Hematopoietic multipotent progenitor cell treated with erythropoietin and hydrocortisone succinate and interleukin-3 and kit ligand, for 15 days (in vitro differentiated cells): ENCODE data around the gene PRPF6.
"Not testable (repeated sequence)": the region's sequence is repeated elsewhere in the genome, so short reads cannot be mapped to it uniquely, and the experiment has no call there.

ENCODE experiments used
- DNase-seq: peaks from one replicate; pipeline ENCODE4 v3.0.0-alpha.2; 2015; ENCODE audit warnings: low spot score

The PRPF6 gene

GRCh38 chr20:63973636-63974401 is 7.1 kb upstream of the PRPF6 start:
- DNase-seq, result peak; percentile 74

GRCh38 chr20:63974402-63975200 is 6.3 kb upstream of the PRPF6 start:
- DNase-seq, result no peak

- not testable (repeated sequence) for DNase-seq
These were observed 4.4 kb upstream of the PRPF6 start for GRCh38 chr20:63976511-63976910.

- no peak for DNase-seq
These were observed 3.8 kb upstream of the PRPF6 start for GRCh38 chr20:63976980-63977738.

- DNase-seq, result peak; percentile 31
These were observed 3.1 kb upstream of the PRPF6 start for GRCh38 chr20:63977739-63978276.

GRCh38 chr20:63978319-63979228 is 2.4 kb upstream of the PRPF6 start:
- DNase-seq, result no peak

GRCh38 chr20:63979229-63979556 is 1.7 kb upstream of the PRPF6 start:
- DNase-seq, result no peak

GRCh38 chr20:63979557-63980316 is 1.2 kb upstream of the PRPF6 start, which contains the start of gene SAMD10:
TSS of gene SAMD10 (minus strand) at chr20:63979642. CDS start at chr20:63979467, 175 bp downstream.
- peak; percentile 21 for DNase-seq

GRCh38 chr20:63980317-63980805 is 571 bp upstream of the PRPF6 start:
- peak; percentile 21 for DNase-seq

- DNase-seq, result no peak
These were observed 2.0 kb downstream of the PRPF6 start for GRCh38 chr20:63982937-63983336.

GRCh38 chr20:64000906-64001305 is 20.0 kb downstream of the PRPF6 start:
- no peak for DNase-seq

GRCh38 chr20:64001607-64002011 is 20.7 kb downstream of the PRPF6 start:
- DNase-seq, result no peak

GRCh38 chr20:64003960-64004725 is 23.2 kb downstream of the PRPF6 start:
- no peak for DNase-seq

- DNase-seq, result no peak
These were observed 24.5 kb downstream of the PRPF6 start for GRCh38 chr20:64005394-64005793.

- no peak for DNase-seq
These were observed 25.6 kb downstream of the PRPF6 start for GRCh38 chr20:64006490-64006889.

- no peak for DNase-seq
These were observed 26.0 kb downstream of the PRPF6 start for GRCh38 chr20:64006902-64007301.

GRCh38 chr20:64009811-64010387 is 29.0 kb downstream of the PRPF6 start:
- DNase-seq, result no peak

- DNase-seq, result no peak
These were observed 29.8 kb downstream of the PRPF6 start for GRCh38 chr20:64010711-64011237.

GRCh38 chr20:64011366-64011779 is 30.4 kb downstream of the PRPF6 start:
- DNase-seq, result no peak
